NCI-H345 treated with DMSO at 0.1 percent for 48 hours (cell line): ENCODE data around the gene DMD.
"Not testable (repeated sequence)": the region's sequence is repeated elsewhere in the genome, so short reads cannot be mapped to it uniquely, and the experiment has no call there.

ENCODE experiments used
- DNase-seq: peaks from one replicate; lab custom pipeline; 2025; ENCODE audit not compliant: unreplicated experiment; lab: John Stamatoyannopoulos, UW

Gene DMD

GRCh38 chrX:31471229-31471628 lies 1740.1 kb downstream of the DMD start:
- no peak for DNase-seq

GRCh38 chrX:31470753-31471152 lies 1740.6 kb downstream of the DMD start:
- DNase-seq, result not testable (repeated sequence)

- DNase-seq, result no peak
These were observed 1746.9 kb downstream of the DMD start for GRCh38 chrX:31464306-31464915.

DNA sequence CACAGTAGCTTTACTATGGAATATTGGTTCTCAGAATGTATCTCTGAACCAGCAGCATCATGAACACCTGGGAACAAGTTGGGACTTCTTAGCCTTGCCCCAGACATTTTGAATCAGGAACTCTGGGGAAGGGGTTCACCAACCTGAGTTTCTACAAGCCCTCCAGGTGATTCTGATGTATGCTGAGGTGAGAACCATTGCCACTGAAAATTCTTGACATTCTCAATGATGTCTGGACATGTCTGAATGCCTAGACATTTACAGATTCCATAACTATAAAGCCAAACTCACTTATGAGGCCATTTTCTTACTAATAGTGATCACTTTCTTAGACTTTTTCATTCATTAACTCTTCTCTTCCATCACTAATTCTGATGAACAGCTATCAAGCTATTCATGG lies 1750.1 kb downstream of the DMD start:
- DNase-seq, result no peak

DNA sequence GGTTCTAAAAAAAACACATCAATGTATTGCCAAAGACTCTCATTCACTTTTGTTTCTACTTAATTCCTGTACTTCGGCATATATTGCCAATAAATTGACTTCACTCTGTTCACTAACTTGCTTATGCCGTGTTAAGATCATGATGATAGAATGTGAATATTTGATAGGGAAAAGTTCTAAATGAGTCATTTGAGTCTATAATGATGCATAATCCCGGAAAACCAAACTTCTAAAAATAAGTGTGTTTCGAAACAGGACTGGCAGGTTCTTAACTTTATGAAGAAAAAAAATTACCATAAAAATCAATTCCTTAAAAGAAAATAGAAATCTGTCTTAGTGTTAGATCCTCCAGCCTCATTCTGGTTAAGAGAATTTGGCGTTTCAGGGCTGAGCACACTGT lies 1752.0 kb downstream of the DMD start:
- no peak for DNase-seq

GRCh38 chrX:31449965-31450364 lies 1761.4 kb downstream of the DMD start:
- no peak for DNase-seq

- DNase-seq, result peak; percentile 61
These were observed 1762.3 kb downstream of the DMD start for GRCh38 chrX:31449081-31449480.

- no peak for DNase-seq
These were observed 1765.8 kb downstream of the DMD start for GRCh38 chrX:31445542-31445941.

GRCh38 chrX:31443654-31444053 lies 1767.7 kb downstream of the DMD start:
- DNase-seq, result no peak

GRCh38 chrX:31440546-31440945 lies 1770.8 kb downstream of the DMD start:
- DNase-seq, result no peak

DNA sequence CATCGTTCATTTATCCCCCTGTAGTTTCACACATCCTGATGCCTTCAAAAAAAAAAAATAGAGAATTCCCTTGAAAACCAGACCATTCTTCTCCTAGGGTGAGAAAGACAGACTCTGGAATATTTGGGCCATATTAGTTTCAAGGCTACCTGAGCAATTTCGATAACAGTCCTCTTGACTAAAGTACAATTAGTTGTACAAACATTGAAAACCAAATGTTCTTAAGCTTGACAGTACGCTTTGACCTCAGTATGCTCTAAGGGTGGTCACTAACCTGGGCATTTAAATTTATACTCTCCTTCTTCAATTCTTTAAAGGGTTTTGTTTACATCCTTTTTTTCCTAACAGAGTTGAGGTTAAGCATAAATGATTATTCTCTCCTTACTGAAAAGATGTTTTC lies 1774.9 kb downstream of the DMD start:
- no peak for DNase-seq

DNA sequence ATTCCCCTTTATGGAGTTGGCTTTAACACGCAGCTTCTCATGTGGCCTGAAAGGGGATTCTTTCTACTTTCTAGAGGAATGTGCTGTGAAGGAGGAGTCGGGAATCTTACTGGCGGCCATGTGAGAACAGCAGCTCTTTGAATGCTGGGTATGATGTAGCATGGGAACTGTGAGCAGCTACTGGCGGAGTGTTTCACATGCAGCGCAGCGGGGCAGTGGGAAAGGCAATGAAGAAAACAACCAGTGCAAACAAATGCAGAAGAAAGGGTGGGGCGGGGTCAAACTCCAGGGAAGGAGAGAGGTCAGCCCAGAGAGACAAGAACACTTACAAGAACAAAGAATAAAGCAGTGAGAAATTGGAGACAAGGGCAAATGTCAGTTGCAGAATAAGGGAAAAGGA lies 1775.8 kb downstream of the DMD start:
- DNase-seq, result no peak

- DNase-seq, result no peak
These were observed 1777.5 kb downstream of the DMD start for GRCh38 chrX:31433856-31434255.

- DNase-seq, result no peak
These were observed 1781.4 kb downstream of the DMD start for GRCh38 chrX:31429915-31430314.

DNA sequence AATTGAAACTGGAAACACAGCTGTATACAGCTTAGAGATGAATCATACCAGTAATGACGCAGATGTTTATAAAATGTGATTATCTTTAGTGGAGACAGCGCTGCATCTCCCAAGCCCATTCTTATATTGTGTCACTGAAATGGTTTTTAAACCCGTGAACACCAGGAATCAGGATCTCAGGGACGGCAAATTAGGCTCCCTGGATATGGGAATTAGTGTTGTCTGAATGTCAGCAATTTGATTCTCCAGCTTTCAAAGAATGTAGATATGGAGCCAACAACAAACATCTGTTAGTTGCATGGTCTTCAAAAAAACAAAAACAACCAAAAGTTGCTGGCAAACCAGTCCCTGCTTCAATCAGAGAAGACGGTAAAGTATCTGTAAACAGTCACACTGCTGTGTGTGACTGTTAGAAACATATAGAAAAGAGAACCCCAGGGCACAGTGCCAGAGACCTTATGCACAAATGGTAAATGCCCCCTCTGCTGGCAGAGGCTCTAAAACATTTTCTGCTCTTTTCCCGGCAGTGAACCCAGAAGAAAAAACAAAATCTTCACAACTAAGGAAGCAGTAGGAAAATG lies 1787.7 kb downstream of the DMD start:
- DNase-seq, result peak; percentile 53

DNA sequence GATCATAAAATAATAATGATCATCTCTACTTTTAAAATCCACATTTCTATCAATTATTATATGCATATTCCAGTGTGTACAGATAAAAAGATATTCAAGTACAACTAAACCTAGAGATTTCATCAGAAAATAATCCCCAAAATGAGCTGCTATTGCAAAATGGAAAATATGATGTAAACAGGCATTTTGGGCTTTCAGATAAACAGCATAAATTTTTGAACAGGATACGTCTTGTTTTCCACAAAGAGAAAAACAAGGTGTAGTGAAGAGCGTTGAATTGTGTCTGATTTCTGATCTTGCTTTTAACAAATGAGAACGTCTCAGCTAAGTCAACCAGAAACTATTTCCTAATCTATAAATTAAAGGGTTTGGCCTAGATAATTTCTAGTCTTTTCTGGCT lies 1789.9 kb downstream of the DMD start:
- DNase-seq, result no peak

DNA sequence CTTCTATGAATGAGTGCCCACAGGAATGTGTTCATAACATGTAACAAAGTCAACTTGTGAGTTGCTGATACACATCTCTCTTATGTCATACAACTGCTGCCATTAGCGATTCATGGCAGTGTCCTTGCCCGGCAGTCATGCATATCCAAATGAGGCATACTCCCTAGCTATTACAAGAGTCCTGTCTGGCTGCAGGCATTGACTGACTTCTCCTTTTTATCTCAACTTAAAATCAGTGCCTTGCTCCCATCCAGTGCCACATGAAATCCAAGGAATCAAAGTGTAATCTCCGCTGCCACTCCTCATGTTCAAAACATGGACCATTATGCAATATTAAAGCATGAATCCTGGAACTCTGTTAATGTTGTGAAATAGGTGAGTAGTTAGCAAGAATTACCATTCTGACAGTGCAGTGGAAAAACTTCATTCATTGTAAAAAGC lies 1790.6 kb downstream of the DMD start:
- DNase-seq, result no peak

GRCh38 chrX:31420302-31420701 lies 1791.0 kb downstream of the DMD start:
- no peak for DNase-seq

- no peak for DNase-seq
These were observed 1814.2 kb downstream of the DMD start for GRCh38 chrX:31397119-31397518.

- no peak for DNase-seq
These were observed 1818.8 kb downstream of the DMD start for GRCh38 chrX:31392513-31392912.

GRCh38 chrX:31388946-31389345 lies 1822.4 kb downstream of the DMD start:
- no peak for DNase-seq

DNA sequence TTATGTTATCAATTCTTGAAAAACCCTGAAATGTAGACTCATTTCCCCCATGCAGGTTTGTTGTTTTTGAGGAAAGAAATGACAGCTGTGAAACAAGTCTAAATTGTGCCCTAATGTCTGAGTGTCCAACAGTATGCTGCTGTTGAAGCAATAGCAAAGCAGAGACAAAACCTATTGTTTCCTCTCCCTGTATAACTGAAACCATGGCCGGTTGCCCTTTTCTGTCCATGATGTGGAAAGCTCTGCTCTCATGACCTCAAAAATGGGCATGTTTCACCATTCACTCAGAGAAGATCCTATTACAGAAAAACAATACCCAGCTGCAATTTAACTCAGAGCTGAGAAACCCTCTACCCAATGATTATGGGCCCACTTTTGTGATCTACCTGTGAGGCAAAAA lies 1826.9 kb downstream of the DMD start:
- DNase-seq, result no peak

- no peak for DNase-seq
These were observed 1827.4 kb downstream of the DMD start for GRCh38 chrX:31383991-31384390.
